IMR-90 (cell line): ENCODE data around the gene CD209. TPM values are rescaled to one million over a fixed set of nuclear protein-coding genes. Genes with fewer than 3 reads are reported as not detected.

ENCODE experiments used
- ATAC-seq: fragments of 200-7000 bp; cut with Tn5 transposase; 2 replicates; pipeline ENCODE4 v1.9.1; 2020; ENCODE audit warnings: low read depth, mild to moderate bottlenecking, moderate library complexity
- BruUV-seq: library from RNA; stranded (reverse); fragments of 400-500 nt; replicated peaks from 2 replicates; lab custom pipeline; 2021; lab: Mats Ljungman, UMichigan
- CTCF ChIA-PET: fragments of 300-600 bp; formaldehyde crosslinking; extraction: SDS; loops from one replicate; lab custom pipeline; 2021; ENCODE audit warnings: antibody characterized with exemption; lab: Yijun Ruan, JAX
- POLR2A ChIA-PET: fragments of 300-600 bp; sonication (Branson Sonifier 250); formaldehyde crosslinking; loops from one replicate; lab custom pipeline; 2022; ENCODE audit warnings: antibody characterized with exemption; ENCODE audit not compliant: unreplicated experiment; lab: Charles Lee
- DNase-seq: peaks from one replicate; pipeline ENCODE4 v3.0.0; 2013
- H2AFZ ChIP-seq: replicated peaks from 2 replicates; pipeline ENCODE3; 2013; ENCODE audit warnings: low read length, mild to moderate bottlenecking; ENCODE audit not compliant: poor library complexity
- H2AK5ac ChIP-seq: 2 replicates; pipeline ENCODE4 v1.6.1; 2013; ENCODE audit warnings: low read depth, low read length, inconsistent platforms
- H2AK9ac ChIP-seq: replicated peaks from 2 replicates; pipeline ENCODE3; 2013; ENCODE audit warnings: mild to moderate bottlenecking, low read depth, low read length, moderate library complexity; ENCODE audit not compliant: poor library complexity
- H2BK120ac ChIP-seq: 2 replicates; pipeline ENCODE4 v1.6.1; 2013; ENCODE audit warnings: low read depth, low read length, inconsistent platforms
- H2BK15ac ChIP-seq: 3 replicates; pipeline ENCODE4 v1.6.1; 2013; ENCODE audit warnings: low read depth, low read length, inconsistent platforms
- H2BK20ac ChIP-seq: 2 replicates; pipeline ENCODE4 v1.6.1; 2013; ENCODE audit warnings: low read depth, mild to moderate bottlenecking, inconsistent platforms, low read length, moderate library complexity
- H2BK5ac ChIP-seq: 2 replicates; pipeline ENCODE4 v1.6.1; 2013; ENCODE audit warnings: mild to moderate bottlenecking, low read depth, low read length, inconsistent platforms; ENCODE audit not compliant: poor library complexity, severe bottlenecking
- H3K14ac ChIP-seq: replicated peaks from 2 replicates; pipeline ENCODE4 v1.6.1; 2013; ENCODE audit warnings: low read depth, low read length, inconsistent platforms
- H3K18ac ChIP-seq: 2 replicates; pipeline ENCODE4 v1.6.1; 2013; ENCODE audit warnings: low read depth, low read length, control low read depth
- H3K23ac ChIP-seq: 2 replicates; pipeline ENCODE4 v1.6.1; 2013; ENCODE audit warnings: low read depth, low read length, inconsistent platforms
- H3K27ac ChIP-seq: 2 replicates; pipeline ENCODE4 v1.5.1; 2013; ENCODE audit warnings: mild to moderate bottlenecking, control low read depth, low read length; ENCODE audit not compliant: insufficient read depth
- H3K27me3 ChIP-seq: 2 replicates; pipeline ENCODE4 v1.6.1; 2013; ENCODE audit warnings: low read length; ENCODE audit not compliant: control insufficient read depth, insufficient read depth
- H3K36me3 ChIP-seq: 2 replicates; pipeline ENCODE4 v1.6.1; 2013; ENCODE audit warnings: low read length, mixed read lengths; ENCODE audit not compliant: control insufficient read depth, insufficient read depth
- H3K4ac ChIP-seq: 2 replicates; pipeline ENCODE4 v1.6.1; 2013; ENCODE audit warnings: low read depth, low read length, inconsistent platforms
- H3K4me1 ChIP-seq: 2 replicates; pipeline ENCODE4 v1.6.1; 2013; ENCODE audit warnings: low read length, mixed read lengths; ENCODE audit not compliant: control insufficient read depth, insufficient read depth
- H3K4me2 ChIP-seq: 2 replicates; pipeline ENCODE4 v1.6.1; 2013; ENCODE audit warnings: low read depth, mild to moderate bottlenecking, control low read depth, low read length, moderate library complexity
- H3K4me3 ChIP-seq: 2 replicates; pipeline ENCODE4 v1.5.1; 2013; ENCODE audit warnings: low read depth, mild to moderate bottlenecking, control low read depth, low read length, moderate library complexity; ENCODE audit not compliant: insufficient read depth
- H3K56ac ChIP-seq: 2 replicates; pipeline ENCODE4 v1.6.1; 2013; ENCODE audit warnings: low read length, inconsistent platforms; ENCODE audit not compliant: insufficient read depth; ENCODE audit errors: extremely low read depth
- H3K79me1 ChIP-seq, 2 experiments: 2 replicates each; pipeline ENCODE4 v1.6.1; 2013; ENCODE audit warnings: low read length in 2 of 2, inconsistent platforms in 1 of 2, low read depth in 1 of 2
- H3K9ac ChIP-seq: 2 replicates; pipeline ENCODE4 v1.6.1; 2013; ENCODE audit warnings: low read depth, low read length, control low read depth
- H3K9me1 ChIP-seq: 2 replicates; pipeline ENCODE4 v1.6.1; 2013; ENCODE audit warnings: low read length, inconsistent platforms; ENCODE audit not compliant: insufficient read depth
- H3K9me3 ChIP-seq: 2 replicates; pipeline ENCODE4 v1.6.1; 2013; ENCODE audit warnings: low read length; ENCODE audit not compliant: control insufficient read depth, insufficient read depth
- H4K20me1 ChIP-seq: 2 replicates; pipeline ENCODE4 v1.6.1; 2013; ENCODE audit warnings: low read length, inconsistent platforms; ENCODE audit not compliant: insufficient read depth
- H4K5ac ChIP-seq: 2 replicates; pipeline ENCODE4 v1.6.1; 2013; ENCODE audit warnings: mild to moderate bottlenecking, low read depth, low read length, control low read depth
- H4K8ac ChIP-seq, 2 experiments: 2 replicates each; pipeline ENCODE4 v1.6.1; 2013; ENCODE audit warnings: low read depth in 2 of 2, low read length in 2 of 2, control low read depth in 1 of 2, inconsistent platforms in 1 of 2
- H4K91ac ChIP-seq: 2 replicates; pipeline ENCODE4 v1.6.1; 2013; ENCODE audit warnings: low read depth, low read length, inconsistent platforms; ENCODE audit not compliant: insufficient read depth
- CEBPB ChIP-seq: IDR thresholded peaks from 2 replicates; pipeline ENCODE4 v1.6.1; 2012; ENCODE audit warnings: low read depth, low read length, improper control_type of control experiment
- CTCF ChIP-seq: conservative IDR thresholded peaks from 2 replicates; pipeline ENCODE4 v1.5.1; 2012; ENCODE audit warnings: mild to moderate bottlenecking, low read depth, low read length, improper control_type of control experiment
- ELK1 ChIP-seq: fragments of 150-350 bp; IDR thresholded peaks from 2 replicates; pipeline ENCODE4 v1.6.1; 2016; ENCODE audit warnings: low read depth, mild to moderate bottlenecking, low read length, moderate library complexity, borderline replicate concordance
- FOS ChIP-seq: fragments of 150-350 bp; IDR thresholded peaks from 2 replicates; pipeline ENCODE4 v1.6.1; 2016; ENCODE audit warnings: low read depth, low read length
- MAFK ChIP-seq: IDR thresholded peaks from 2 replicates; pipeline ENCODE4 v1.6.1; 2012; ENCODE audit warnings: low read depth, low read length, improper control_type of control experiment
- MAZ ChIP-seq: IDR thresholded peaks from 2 replicates; pipeline ENCODE4 v1.6.1; 2012; ENCODE audit warnings: low read depth, mild to moderate bottlenecking, low read length, improper control_type of control experiment, moderate library complexity, borderline replicate concordance
- MXI1 ChIP-seq: IDR thresholded peaks from 2 replicates; pipeline ENCODE4 v1.6.1; 2012; ENCODE audit warnings: low read depth, mild to moderate bottlenecking, low read length, moderate library complexity, borderline replicate concordance
- NFE2L2 ChIP-seq: fragments of 150-350 bp; IDR thresholded peaks from 2 replicates; pipeline ENCODE4 v1.6.1; 2016; ENCODE audit warnings: low read depth, mild to moderate bottlenecking, low read length
- POLR2A ChIP-seq: IDR thresholded peaks from 2 replicates; pipeline ENCODE4 v1.6.1; 2012; ENCODE audit warnings: mild to moderate bottlenecking, low read depth, low read length
- RAD21 ChIP-seq: IDR thresholded peaks from 2 replicates; pipeline ENCODE4 v1.6.1; 2012; ENCODE audit warnings: low read length, improper control_type of control experiment
- RCOR1 ChIP-seq: IDR thresholded peaks from 2 replicates; pipeline ENCODE4 v1.6.1; 2012; ENCODE audit warnings: mild to moderate bottlenecking, low read length, improper control_type of control experiment; ENCODE audit not compliant: insufficient replicate concordance
- RFX5 ChIP-seq: IDR thresholded peaks from 2 replicates; pipeline ENCODE4 v1.8.0; 2012; ENCODE audit warnings: low read depth, mild to moderate bottlenecking, low read length, moderate library complexity
- SMC3 ChIP-seq: fragments of 150-350 bp; IDR thresholded peaks from 2 replicates; pipeline ENCODE4 v1.6.1; 2016; ENCODE audit warnings: low read depth, mild to moderate bottlenecking, antibody characterized with exemption, low read length, moderate library complexity
- USF2 ChIP-seq: fragments of 150-350 bp; IDR thresholded peaks from 2 replicates; pipeline ENCODE4 v1.6.1; 2017; ENCODE audit warnings: mild to moderate bottlenecking, antibody characterized with exemption, low read length, low read depth
- WGBS, 2 experiments: methylation state at CpG; one replicate each; pipeline versions ENCODE4 v1.1.5 to v1.1.7; 2013; ENCODE audit warnings: missing lambda C conversion rate in 2 of 2; ENCODE audit not compliant: insufficient read length in 1 of 2; ENCODE audit errors: extremely low coverage in 2 of 2; 5-methylcytosine and 5-hydroxymethylcytosine counted together
- dilution Hi-C: fragments of 300-500 bp; cut with HindIII; formaldehyde crosslinking; loops from one replicate; pipeline ENCODE4 v1.14.3; 2018; ENCODE audit warnings: low sequenced_read_pairs; ENCODE audit not compliant: unreplicated experiment
- in situ Hi-C: fragments of 300-500 bp; cut with MboI; formaldehyde crosslinking; loops from 3 replicates; pipeline ENCODE4 v1.14.3; 2019; ENCODE audit warnings: low sequenced_read_pairs, inconsistent platforms, mixed read lengths
- intact Hi-C: fragments of 100-400 bp; cut with micrococcal nuclease; formaldehyde crosslinking; loops from 2 replicates; pipeline ENCODE4 v1.10.0; 2022
- polyA plus RNA-seq, 3 experiments: library from polyadenylated mRNA; depleted of rRNA; stranded (reverse); fragments of >200 nt; gene quantifications; 2 replicates each; pipeline ENCODE4 v1.2.3, GENCODE V29; 2012; ENCODE audit warnings: low replicate concordance in 1 of 3
- total RNA-seq: library from RNA; depleted of rRNA; stranded (reverse); fragments of >200 nt; gene quantifications from 2 replicates; pipeline ENCODE4 v1.2.3, GENCODE V29; 2012

Gene CD209
- total and polyA plus RNA-seq, 2 of the 4 experiments (the other 2 are of a cell fraction): not detected

- Histone ChIP-seq H3K23ac (no peak overlapping the region), H3K18ac (no peak overlapping the region), H3K4me2 (no peak overlapping the region), H3K4ac (no peak overlapping the region), H3K27ac (no peak overlapping the region), H3K9ac (no peak overlapping the region), H3K14ac (no peak overlapping the region), H3K4me3 (no peak overlapping the region), H3K79me1 (no peaks in the 10 kb centered on the region), H2AFZ (no peak overlapping the region), H2AK5ac (no peak overlapping the region), H2AK9ac (no peak overlapping the region), H4K91ac (no peak overlapping the region), H3K9me3 (no peaks in the 10 kb centered on the region), H2BK120ac (no peak overlapping the region), H3K27me3 (peaks cover 10% of the 10 kb centered on the region; the same call in 1 of the 2 replicates), H4K8ac (no peak overlapping the region), H2BK5ac (no peak overlapping the region), H4K5ac (no peak overlapping the region), H3K36me3 (no peaks in the 10 kb centered on the region), H3K9me1 (no peaks in the 10 kb centered on the region), H3K56ac (no peak overlapping the region), H4K20me1 (no peaks in the 10 kb centered on the region), H2BK15ac (no peak overlapping the region), H3K4me1 (no peaks in the 10 kb centered on the region), H2BK20ac (no peak overlapping the region)
- ChIA-PET POLR2A (interaction anchor here (0.6 kb wide), 1 partner anchor 299 kb away, joined by 3 read pairs; no protein-coding TSS in a partner anchor), CTCF (no interaction called here)
- no peak for TF ChIP-seq SMC3
- TF ChIP-seq RCOR1: no peak
- no peak for TF ChIP-seq CEBPB
- no peak for TF ChIP-seq ELK1
- no peak for TF ChIP-seq POLR2A
- TF ChIP-seq RFX5: no peak
- TF ChIP-seq MXI1: no peak
- no peak for TF ChIP-seq MAZ
- TF ChIP-seq CTCF: no peak
- no peak for TF ChIP-seq RAD21
- no peak for TF ChIP-seq USF2
- TF ChIP-seq FOS: no peak
- no peak for TF ChIP-seq MAFK
- no peak for TF ChIP-seq NFE2L2
- intact Hi-C loops (no loop called here), dilution Hi-C loops (no loop called here), in situ Hi-C loops (no loop called here)
- ATAC-seq (no peak), DNase-seq (no peak)
- no TSS peak for BruUV-seq
- 40% methylated on average over 2 of the region's 24 CpGs; no CpG with 5 or more reads in 1 of the 2 experiments for WGBS, 2 experiments
These were observed 41.7 kb downstream of the CD209 start for GRCh38 chr19:7705387-7706187.
